RPMI8226 (cell line): ENCODE data around the gene TWIST2.

Experiments
- DNase-seq: peaks from one replicate; pipeline ENCODE4 v3.0.0-alpha.2; 2015

Gene TWIST2

GRCh38 chr2:238908960-238909951 is 61.4 kb downstream of the TWIST2 start:
- DNase-seq: no peak

- no peak for DNase-seq
Observed at GRCh38 chr2:238910751-238911351, 63.0 kb downstream of the TWIST2 start.

DNA sequence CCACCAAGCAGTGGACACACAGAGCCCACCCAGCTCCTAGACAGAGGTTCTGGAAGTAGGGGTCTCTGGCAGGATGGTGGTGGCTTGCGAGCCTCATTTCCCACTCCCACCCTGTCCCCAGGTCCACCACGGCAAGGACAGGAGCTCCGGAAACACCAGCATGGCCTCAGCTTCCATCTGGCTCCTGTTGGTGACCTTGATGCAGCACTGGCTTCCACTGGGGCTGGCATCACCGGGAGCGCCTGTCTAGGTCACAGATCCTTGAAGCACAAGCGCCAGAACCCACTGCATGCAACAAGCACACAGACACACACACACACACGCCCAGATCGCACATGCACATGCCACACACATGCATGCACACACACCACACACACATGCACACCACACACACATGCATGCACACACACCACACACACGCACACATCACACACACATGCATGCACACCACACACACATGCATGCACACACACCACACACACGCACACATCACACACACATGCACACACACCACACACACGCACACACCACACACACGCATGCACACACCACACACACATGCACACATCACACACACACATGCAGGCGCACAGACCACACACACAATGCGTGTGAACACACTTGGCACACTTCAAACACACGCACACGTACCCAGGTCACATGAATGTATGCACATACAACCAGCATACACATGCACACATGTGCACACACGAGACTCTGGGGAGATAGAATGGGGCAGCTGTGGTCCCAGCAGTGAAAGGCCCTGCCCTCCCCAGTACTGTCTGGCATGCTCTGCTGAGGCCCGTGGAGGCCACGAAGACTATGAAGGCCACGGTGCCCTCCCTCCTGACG is 63.7 kb downstream of the TWIST2 start:
- no peak for DNase-seq

DNA sequence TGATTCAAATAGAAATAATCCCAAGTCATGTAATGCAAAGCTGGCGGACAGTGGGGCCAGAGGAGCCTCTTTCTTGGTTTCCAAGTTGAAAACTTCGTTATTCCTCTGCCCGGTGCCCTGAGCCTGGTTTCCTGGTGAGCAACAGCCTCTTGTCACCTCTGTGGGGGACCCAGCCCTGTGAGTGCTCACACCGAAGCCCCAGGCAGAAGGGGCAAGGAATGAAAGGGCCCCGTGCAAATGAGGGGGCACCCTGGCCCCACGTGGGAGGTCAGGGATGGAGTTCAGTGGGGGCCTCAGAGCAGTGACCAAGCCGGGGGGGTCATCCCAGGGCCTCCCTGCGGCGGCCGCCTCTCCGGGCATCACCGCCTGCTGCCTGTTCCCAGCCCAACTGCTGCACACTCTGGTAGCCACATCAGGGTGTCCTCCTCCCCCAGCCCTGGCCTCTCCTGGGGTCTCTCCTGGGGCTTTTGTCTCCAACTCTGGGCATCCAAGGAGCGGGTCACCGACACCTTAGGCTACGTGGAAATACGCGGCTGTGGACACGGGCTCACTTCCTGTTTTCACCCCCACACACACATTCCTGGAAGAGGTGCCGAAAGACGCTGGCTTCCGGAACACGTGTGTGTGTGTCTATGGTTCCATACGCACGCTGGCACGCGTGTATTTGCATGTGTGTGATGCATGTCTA is 64.5 kb downstream of the TWIST2 start:
- no peak for DNase-seq

- DNase-seq: no peak
Observed at GRCh38 chr2:238912916-238913875, 65.3 kb downstream of the TWIST2 start.

DNA sequence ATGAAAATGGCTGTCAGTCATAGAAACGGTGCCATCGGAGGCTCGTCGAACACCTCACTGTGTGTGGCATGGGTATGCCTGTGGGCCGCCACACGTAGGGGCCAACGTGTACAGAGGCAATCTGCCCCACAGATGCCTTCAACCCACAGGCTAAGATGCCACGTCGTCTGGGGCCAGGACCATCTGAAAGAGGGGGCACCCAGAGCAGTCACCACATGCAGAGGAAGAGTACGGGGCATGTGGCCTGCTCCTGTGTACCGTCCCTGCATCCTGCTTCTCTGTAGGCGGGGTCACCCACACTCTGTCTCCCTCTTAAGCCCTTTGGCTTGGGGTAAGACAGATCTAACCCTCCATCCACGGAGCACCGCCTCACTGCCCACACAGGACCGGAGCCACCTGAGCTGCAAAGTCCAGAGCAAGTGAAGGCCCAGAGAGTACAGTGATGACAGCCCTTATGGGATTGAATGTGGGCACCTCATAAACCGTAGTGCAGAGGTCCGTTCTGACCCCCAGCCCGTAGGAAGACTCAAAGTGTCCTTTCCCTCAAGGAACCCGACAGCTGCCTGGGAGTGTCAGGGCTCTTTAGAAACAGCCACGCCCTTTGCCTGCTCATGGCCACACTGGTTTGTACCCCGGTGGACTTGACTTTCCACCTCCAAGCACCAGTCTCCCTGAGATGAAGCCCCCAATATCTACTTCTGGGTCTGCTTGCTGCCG is 66.2 kb downstream of the TWIST2 start:
- DNase-seq: no peak

GRCh38 chr2:238914648-238915015 is 66.7 kb downstream of the TWIST2 start:
- no peak for DNase-seq

GRCh38 chr2:238915196-238915595 is 67.3 kb downstream of the TWIST2 start:
- DNase-seq: no peak

- DNase-seq: no peak
Observed at GRCh38 chr2:238915596-238915995, 67.7 kb downstream of the TWIST2 start.

DNA sequence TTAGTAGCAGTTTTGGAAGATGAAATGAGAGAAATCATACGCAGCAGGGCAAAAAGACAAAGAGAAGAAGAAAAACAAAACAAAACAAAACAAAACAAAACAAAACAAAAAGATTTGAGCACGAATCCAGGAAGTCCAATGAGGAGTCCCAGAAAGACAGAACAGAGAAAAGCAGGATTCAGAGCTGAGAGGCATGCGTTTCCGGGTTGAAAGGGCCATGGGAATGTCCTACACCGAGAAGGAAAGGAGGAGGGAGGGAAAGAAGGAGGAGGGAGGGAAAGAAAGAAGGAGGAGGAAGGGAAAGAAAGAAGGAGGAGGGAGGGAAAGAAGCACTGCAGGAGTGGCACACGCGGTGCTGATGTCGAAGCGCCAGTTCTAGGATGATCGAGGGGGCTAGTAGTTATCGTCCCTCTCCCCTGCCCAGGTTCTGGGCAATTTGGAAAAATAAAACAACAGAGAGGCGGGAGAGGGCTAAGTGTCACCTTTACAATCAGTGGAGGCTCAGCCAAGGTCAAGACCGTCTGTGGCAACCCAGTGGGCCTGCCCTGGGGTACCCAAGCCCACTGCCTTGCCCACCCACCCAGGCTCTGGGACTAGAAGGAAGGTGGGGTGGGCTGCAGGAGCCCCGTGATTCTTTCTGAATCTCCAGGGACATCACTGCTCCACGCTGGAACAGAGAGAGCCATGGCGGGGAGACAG is 68.4 kb downstream of the TWIST2 start:
- DNase-seq: no peak

DNA sequence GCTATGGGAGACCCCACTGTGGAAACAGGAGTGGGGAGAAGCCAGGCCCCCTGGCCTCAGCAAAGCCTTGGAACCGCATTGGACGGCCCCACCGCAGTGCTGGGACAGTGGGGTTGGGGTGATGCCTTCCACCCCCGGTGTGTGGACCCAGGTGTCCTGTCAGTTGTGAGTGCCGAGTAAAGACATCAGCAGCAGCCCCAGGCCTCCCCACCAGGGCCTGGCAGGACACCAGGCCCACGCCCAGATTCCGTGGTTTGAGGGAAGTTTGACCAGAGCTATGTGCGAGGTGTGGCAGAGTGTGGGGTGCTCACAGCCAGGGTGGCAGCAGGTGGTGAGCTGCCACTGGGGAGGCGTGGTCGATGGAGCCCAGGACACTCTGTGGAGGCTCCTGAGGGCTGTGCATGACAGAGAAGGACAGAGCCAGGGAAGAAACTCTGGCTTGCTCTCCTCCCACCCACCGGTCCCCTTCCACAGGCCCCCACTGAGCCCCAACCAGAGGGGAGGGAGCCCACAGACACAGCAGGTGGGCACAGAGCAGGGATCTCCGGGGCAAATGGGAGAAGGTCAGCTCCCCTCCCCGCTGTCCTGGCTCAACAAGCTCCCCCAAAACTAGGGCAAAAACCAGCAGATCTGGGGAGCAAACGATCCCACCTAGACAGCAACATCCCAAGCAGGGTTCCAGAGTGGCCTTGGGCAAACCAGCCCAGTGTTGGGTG is 69.1 kb downstream of the TWIST2 start:
- no peak for DNase-seq

GRCh38 chr2:238919307-238919706 is 71.4 kb downstream of the TWIST2 start:
- DNase-seq: no peak

- DNase-seq: no peak
Observed at GRCh38 chr2:238920053-238920452, 72.2 kb downstream of the TWIST2 start.

DNA sequence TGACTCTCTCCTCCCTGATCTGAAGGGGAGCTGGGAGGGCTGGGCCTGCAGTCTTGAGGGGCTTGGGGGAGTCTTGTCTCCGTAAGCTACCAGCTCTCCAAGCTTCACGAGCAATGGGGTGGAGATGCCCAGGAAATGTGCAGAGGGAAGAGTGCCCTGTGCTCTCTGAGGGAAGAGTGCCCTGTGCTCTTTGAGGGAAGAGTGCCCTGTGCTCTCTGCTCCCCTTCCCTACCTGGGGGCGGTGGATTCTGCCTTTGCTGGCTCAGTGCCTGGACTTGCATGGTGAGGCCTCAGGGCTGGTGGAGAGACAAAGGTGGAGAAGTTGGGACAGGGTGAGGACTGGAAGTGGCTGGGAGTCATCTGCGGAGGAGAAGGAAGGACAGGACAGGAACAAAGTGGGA is 72.7 kb downstream of the TWIST2 start:
- no peak for DNase-seq

GRCh38 chr2:238921259-238921658 is 73.4 kb downstream of the TWIST2 start:
- no peak for DNase-seq

DNA sequence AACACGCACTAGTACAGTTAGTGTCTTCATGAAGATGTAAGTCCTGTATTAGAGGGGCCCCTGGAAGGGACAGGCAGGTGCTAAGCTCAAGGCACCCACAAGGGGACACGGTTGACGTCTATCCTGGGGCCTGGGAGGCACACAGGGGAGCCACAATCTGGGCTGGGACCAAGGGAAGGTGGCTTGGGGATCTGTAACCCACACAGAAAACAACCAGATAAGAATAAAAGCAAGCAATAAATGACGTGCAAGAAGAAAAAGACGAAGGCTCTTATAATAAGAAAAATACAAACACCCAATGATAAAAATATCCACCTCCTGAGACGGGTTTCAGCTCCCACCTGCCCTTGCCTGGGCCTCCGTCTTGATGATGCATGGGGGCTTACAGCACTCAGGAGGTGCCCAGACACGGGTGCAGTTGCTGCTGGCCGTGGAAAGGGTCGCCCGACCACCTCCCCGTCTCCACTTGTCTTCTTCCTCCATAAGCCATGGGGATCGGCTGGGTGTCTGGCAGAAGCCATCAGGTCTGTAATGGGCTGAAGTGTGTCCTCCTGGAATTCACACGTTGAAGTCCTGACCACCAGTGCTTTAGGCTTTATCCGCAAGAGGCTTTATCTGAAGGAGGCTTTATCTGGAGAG is 73.9 kb downstream of the TWIST2 start:
- DNase-seq: no peak

DNA sequence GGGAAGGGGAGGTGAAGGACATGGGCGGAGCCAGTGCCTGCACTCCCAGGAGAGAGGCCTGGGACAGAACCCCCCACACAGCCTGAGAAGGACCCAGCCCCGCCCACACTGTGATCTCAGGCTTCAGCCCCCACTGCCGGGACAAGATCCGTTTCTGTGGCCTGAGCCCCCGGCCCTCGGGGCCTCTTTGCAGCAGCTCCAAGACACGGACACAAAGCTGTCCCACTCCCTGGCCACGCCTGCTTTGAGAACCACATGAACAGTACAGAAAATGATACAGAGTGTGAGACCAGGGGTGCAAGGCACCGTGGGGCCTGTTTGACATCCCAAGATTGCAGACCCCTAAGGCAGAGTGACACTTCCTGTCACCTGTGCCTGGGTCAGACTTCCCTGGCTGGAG is 74.5 kb downstream of the TWIST2 start:
- no peak for DNase-seq

DNA sequence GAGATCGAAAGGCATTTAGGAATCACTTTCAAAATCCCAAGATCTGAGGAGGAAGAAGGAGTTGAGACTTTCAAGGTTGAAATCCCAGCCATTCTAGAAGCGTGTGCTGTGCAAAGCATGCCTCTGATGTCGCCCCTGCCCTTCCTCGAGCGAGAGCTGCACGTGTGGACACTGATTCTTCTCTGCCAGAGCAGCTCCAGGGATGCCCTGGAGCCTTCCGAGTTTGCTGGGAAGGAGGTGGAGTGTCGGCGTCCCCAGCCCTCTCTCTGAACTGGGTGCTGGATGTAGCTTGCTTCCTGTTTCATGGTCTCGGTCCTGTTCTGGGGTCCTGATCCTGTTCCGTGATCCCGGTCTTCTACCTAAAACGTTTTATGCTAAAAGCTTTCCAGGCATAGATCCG is 76.1 kb downstream of the TWIST2 start:
- DNase-seq: no peak

DNA sequence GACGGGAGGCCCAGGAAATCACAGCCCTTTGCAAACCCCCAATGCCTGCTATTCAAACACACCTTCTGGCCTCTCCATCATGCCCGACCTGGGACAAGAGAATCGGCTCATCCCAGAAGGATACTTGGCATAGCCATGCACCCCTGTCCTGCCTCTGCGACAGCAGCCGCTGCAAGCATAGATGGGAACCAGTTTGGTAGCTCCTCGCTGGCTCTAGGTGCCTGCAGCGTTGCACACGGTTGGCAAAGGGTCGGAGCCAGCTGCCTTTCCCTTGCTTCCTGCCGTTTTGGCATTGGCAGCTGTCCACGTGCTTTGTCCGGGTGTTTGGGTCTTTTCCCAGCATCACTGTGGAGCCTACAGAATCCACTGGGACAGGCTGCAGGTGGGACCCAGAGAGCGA is 76.9 kb downstream of the TWIST2 start:
- DNase-seq: no peak
